ENCODE results near the gene SYTL1.

SYTL1 gene

DNA sequence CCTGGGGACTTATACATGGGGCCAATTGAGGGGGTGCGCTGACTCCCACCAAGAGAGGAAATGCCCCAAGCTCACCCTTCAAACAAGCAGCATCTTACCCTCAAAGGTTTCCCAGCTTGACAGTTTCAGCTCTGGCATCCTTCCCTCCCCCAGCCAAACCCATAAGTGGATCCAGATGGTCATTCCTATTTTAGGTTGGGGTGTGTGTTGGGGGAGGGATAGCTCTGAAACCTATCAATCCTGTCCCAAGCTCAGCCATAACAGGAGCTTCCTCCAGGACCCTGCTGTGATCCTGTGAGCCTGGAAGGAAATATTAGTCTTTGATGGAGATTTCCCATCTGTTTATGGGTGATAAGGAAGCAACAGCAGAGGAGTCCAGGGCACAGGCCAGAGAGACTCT lies 23.2 kb upstream of the SYTL1 start:
- no peak for DNase-seq

DNA sequence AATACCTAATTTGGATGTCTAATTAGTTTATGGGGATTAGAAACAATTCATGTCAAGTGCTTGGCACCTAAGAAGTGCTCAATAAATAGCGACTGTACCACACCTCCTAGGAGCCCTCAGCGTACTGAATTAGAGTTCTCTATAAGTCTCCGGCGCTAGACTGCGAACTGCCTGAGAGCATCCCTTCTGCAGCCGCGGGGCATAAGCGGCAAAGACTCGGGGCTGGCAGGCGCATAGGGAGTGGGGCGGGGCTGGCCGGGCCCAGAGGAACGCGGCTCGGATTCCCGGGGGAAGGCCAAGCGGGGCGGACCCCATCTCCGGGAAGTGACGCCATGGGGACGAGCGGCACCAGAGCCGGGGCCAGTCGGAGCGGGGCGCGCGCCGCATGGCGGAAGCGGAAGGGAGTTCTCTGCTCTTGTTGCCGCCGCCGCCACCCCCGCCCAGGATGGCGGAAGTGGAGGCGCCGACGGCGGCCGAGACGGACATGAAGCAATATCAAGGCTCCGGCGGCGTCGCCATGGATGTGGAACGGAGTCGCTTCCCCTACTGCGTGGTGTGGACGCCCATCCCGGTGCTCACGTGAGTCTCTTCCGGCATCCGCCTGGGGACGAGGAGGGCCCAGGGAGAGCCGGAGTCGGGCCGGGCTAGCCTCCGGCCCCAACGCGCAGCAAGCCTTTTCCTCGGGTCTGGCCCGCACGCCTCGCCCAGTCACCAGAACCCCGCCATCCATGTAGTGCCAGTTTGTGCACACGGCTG lies 19.8 kb upstream of the SYTL1 start, which contains the start of gene TMEM222:
Gene TMEM222 (plus strand): TSS at position 351 of the 756 bp plus-strand sequence. CDS start 35 bp downstream, at position 386.
- peak; percentile 96 to 98 for DNase-seq

DNA sequence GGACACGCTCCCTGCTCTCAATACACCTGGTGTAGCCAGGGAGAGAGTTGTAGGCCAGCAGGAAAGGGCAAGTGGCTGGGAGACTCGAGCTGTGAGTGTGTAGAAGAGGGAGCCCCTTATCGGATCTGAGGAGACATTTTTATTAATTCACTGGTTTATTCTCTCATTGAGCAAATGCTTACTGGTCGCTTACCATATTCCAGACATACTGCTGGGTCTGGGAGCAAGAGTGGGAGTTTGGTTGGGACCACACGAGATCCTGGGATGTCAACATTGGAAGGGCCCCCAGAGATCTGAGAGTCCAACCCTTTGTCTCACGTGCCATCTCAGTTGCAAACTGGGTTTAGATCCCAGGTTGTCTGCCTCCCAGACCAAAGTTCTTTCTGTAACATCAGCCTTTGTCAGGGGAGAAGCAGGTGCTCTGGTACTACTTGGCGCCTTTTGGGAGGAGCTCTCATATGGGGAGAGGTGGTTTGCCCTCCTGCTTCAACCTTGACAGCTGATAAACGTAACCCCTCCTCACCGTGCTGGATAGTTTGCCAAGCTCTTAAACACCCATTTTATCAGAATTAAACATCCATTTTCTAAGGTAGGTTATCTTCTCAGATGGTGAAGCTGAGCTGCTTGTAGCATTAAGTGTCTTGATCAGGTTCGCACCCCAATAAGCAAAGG lies 19.1 kb upstream of the SYTL1 start:
- no peak for DNase-seq

DNA sequence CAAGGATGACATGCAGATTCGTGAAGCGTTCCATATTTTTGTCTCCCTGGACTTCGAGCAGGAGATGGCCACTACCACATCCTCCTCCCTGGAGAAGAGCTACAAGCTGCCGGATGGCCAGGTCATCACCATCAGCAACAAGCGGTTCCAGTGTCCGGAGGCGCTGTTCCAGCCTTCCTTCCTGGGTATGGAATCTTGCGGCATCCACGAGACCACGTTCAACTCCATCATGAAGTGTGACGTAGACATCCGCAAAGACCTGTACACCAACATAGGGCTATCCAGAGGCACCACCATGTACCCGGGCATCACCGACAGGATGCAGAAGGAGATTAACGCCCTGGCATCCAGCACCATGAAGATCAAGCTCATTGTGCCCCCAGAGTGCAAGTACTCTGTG lies 16.5 kb upstream of the SYTL1 start:
- DNase-seq = no peak

DNA sequence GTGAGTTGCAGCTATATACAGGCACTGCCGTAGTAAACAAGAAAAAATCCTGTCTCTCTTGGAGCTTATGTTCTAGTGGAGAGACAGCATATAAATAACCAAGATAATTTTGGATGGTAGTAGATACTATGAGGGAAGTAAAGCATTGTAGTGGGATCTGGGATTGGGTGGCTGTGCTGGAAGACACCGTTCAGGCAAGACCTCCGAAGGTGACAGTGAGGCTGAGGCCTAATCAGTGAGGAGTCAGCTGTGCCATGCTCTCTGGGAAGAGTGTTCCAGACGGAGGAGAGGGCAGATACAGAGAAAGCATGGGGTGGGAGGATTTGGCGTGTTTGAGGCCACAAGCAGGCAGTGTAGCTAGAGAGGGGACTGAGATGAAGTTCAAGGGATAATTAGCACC lies 13.9 kb upstream of the SYTL1 start:
- no peak for DNase-seq

DNA sequence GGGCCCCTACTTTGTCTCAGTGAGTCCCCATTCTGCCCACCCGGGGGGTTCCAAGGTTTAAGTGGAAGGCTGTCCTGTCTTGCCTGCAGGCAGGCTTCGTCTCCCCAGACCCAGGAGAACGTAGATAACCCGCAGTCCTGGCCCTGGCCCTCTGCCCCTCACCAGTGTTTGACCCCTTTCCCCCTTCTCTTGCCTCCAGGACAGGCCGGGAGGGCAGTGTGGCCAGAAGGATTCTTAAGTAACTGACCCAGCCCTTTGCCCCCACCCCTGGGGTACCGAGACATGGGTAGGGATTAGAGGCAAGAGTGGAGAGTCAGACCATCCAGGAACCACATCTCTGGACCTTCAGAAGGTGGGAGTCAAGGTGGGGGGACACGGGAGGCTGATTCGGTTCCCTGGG lies 11.0 kb upstream of the SYTL1 start:
- DNase-seq = no peak

DNA sequence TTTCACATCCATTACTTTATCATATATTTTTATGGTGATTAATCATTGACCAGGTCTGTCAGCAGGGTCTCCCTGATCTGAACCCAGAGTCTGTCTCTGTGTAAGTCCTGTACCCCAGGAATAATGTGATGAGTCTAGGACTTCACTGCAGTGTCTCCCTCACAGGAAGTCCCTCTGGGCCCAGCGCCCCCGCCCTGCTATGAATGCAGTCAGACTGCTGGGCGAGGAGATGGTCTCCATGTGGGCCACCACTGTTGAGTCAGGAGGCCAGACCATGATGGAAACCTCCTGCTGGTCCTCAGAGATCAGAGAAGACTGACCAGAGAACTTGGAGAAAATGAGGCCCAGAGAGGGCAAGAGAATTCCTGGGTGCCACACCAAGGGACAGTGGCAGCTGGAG lies 10.4 kb upstream of the SYTL1 start:
- no peak for DNase-seq

DNA sequence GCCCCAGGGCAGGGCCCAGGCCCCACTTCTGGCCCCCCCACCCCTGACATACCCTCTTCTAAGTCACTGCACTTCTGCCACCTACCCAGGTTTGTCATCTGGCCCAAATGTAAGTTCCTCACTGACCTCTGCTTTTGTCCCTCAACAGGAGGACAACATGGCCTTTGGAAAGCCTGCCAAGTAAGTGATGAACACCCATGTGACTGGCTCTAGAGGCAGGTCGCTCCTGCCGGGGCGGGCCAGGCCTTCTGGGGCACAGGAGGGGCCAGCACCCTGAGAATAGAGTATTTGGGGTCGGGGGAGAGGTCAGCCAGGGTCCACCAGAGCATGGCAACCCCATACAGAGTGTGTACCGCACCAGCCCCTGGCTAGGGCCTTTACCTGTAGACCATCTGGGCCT lies 9.9 kb upstream of the SYTL1 start:
- DNase-seq = no peak

DNA sequence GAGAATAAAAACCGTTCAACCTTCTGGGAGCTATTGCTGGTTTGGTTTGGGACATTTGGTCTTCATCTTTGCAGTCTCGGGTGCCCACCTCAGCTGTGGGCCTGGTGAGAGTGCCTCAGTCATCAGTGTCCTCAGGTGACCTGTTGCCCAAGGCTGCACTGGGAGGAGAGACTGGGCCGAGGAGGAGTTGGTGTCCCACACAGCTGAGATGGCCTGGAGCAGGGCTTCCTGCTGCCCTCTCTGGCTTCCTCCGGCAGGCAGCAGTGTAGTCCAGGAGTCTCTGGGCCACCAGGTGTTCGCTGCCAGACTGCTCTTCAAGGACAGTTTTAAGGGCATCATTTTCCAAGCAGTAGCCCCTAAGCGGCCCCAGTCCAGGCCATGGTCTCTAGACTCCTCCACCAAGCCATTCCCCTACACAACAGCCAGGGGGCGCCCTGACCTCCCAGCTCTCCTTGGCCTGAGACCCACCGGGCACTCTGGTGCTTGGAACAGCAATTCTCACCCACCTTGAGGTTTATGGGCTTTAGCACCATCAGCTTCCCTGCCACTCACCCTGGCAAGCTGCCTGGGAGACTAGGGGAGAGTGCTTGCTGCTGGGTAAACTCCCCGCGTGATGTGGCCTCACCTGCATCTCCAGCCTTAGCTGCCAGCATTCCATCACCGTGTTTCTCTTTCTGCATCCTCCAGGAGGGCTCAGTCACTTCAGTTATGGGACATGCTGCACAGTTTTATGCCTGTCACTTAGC lies 9.1 kb upstream of the SYTL1 start:
- no peak for DNase-seq

DNA sequence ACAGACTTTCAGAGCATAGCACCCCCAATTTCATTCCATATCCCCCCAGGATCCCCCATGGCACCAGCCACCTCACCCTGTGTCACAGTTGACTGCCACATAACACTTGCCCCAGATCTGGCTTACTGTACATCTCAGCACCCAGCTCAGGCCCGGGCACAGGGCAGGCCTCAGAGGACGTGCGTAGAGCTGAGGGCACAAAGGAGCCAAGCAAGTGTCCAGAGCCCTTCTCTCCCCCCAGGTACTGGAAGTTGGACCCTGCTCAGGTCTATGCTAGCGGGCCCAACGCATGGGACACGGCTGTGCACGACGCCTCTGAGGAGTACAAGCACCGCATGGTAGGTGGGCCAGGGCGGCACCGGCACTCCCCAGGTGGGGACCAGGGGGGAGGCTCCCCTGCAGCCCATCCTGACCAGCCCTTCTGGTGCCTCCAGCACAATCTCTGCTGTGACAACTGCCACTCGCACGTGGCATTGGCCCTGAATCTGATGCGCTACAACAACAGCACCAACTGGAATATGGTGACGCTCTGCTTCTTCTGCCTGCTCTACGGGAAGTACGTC lies 8.0 kb upstream of the SYTL1 start:
- no peak for DNase-seq

DNA sequence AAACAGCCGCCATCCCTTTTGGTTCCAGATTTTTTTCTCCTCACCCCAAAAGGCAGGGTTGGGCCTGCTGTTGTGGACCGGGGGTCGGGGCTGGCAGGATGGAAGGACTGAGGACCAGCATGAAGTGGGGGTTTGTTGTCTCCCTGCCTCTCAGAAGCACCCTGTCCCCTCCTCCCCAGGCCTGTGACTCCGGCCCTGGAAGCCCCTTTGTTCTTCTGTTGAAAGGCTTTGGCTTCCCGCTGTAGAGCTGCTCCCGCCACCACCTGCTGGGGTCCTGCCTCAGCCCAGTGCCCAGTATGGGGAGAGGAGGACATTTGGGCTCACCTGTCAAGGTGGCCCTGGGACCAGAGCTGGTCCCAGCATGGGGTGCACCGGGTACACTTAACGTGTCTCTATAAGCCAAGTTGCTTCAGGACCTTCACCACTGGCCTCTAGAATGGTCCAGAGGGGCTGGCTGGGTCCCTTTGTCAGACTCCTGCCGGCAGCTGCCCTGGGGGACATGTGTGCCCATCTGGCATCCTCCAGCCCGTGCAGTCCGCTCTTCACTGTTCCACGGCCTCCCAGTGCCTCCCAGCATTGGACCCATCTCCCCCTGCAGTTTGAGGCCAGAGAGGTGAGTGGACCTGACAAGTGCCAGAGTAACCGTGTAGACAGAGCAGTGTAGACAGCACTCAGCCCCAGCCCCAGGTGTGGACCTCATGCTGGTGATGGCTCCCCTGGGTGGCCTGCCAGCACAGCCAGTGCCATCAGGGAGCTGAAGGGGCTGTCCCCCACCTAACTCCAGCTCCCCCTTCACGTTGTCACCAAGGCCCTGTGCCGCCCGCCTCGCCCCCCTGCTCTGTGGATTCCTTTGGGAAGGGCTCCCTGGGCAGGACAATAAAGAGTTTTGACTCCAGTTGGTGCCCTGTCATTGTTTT lies 6.1 kb upstream of the SYTL1 start:
- no peak for DNase-seq

DNA sequence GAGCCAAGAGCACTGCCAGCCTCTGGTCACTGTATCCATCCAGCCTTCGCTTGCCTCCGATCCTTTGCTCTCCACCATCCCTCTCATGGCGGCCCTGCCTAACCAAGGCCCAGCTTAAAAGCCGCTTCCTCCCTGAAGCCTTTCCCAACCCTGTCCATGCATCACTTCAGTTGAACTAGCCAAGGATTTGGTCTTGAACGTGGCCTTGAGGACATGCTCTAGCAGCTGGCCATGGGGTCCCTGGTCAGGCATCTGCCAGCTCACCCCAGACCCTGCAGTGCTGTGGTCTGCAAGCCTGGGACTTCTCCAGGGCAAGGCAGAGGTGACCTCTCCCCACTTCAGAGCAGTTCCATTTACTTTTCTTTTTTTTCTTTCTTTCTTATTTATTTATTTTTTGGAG lies 5.1 kb upstream of the SYTL1 start:
- DNase-seq = no peak

DNA sequence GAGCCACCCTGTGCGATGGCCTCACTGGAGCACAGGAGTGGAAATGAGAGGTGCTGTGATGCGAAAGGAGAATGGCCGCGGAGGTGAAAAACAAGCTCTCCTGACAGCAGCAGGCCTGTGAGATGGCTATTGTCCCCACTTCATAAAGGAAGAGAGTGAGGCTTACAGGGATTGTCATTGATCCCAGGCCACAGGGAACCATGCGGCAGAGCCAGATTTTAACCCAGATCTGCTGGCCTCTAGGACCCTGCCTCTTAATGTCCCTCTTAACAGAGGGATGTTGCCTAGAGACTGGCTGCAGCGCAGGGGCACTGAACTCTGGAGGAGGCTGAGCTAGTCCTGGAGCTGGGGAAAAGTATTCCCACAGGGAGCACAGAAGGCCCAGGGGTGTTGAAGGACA lies 3.1 kb upstream of the SYTL1 start:
- DNase-seq = no peak

DNA sequence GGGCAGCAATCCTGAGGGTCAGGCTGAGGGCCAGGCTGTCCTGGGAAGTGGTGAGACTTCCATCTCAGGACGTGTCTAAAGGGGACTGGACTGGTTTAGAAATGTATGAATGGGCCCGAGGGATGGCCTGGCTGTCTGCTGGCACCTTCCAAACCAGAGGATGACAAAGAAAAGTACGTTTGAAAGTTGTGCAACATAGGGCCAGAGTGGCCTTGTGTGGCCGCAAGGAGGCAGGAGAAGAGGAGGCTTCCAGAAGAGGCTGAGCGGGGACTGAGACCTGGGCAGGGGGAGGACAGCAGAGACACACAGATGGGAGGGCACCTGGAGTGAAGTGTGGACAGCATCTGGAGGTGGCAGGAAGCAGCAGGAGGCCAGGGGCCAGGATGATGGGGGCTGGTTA lies 2.6 kb upstream of the SYTL1 start:
- no peak for DNase-seq

DNA sequence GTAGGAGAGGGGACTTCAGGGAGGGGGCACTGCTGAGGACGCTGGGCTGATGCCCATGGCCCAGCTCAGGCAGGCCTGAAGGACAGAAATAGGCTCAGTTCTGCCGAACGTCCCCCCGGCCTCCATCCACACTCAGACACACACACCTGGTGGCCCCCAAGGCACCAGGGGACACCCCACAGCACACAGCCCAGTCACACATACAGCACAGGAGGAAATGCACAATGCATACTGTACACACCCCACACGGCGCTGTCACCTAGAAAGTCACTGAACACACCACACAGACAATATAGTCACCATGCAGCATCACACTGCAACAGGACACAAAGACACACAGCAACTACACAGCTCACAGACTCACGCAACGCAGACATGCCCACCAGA lies 562 bp downstream of the SYTL1 start:
- no peak for DNase-seq

DNA sequence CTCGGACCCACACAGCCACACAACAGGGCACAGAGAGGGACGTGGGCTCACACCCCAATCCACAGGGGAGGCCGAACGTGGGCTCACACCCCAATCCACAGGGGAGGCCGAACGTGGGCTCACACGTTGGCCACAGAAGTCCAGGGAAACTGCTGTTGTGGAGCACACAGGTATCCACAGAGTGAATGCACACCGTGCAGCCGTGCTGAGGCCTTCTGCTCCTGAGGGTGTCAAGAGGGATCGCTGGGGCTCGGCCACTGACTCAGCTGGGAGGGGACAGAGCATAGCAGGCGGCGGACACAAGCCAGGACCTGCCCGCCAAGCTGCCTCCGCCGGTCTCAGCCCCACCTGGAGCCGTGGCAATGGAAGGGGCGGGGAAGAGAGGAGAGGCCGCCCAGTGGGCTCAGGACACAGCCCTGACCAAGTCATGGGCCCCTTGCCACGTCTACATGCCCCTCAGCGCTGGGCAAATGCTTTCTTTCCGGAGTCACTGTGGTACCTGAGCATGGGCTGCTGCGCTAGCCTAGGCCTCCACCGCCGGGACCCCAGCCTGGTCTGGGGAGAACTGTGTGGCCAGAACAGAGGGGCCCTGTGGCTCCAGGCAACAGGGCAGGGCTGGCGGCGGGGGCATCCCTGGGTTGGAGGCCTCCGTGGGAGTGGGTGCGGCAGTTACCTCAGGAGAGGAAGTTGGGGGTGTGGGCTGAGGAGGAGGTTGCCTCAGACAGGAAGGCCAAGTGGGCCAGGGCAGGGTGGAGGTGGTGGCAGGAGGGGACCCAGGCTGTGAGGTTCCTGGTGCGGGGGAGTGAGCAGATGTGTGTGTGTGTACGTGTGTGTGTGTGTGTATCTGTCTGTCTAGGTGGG lies 1.2 kb downstream of the SYTL1 start:
- DNase-seq = no peak

DNA sequence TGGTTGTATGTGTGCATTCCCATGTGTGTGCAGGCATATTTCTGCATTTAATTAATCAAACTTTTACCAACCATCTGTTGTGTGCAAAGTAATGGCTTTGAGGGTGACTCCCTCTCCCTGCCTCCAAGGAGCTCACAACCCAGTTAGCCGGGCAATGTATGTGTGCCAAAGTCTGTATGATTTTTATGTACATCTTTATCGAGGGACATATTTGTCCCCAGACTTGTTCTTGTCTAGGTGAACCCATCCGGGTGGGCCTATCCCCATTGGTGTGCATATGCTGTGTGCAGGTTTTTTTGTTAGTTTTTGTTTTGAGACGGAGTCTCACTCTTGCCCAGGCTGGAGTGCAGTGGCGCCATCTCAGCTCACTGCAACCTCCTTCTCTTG lies 1.8 kb downstream of the SYTL1 start:
- DNase-seq = no peak

DNA sequence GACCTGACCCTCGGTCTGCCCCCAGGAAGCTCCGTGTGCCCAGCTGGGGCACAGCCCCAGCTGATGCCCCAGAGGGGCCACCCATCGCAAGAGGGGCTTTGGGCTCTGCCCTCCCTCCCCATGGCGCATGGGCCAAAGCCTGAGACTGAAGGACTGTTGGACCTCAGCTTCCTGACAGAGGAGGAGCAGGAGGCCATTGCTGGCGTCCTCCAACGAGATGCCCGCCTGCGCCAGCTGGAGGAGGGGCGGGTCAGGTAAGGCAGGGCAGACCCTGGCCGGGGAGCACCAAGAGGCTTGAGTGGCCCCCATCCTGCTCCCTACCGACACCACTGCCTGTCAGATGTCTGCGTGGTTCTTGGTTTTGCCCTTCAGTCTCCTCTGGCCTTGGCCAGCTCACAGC lies 3.5 kb downstream of the SYTL1 start:
- no peak for DNase-seq

DNA sequence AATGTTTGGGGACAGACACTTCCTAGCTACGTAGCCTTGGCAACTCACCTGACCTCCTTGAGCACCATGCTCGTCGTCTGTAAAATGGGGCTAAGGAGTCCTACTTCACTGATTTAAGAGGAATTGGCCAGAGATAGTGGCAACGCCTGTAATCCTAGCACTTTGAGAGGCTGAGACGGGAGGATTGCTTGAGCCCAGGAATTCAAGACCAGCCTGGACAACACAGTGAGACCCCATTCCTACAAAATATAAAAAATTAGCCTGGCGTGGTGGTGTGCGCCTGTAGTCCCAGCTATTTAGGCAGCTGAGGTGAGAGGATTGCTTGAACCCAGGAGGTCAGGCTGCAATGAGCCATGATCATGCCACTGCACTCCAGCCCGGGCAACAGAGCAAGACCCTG lies 4.5 kb downstream of the SYTL1 start:
- no peak for DNase-seq

DNA sequence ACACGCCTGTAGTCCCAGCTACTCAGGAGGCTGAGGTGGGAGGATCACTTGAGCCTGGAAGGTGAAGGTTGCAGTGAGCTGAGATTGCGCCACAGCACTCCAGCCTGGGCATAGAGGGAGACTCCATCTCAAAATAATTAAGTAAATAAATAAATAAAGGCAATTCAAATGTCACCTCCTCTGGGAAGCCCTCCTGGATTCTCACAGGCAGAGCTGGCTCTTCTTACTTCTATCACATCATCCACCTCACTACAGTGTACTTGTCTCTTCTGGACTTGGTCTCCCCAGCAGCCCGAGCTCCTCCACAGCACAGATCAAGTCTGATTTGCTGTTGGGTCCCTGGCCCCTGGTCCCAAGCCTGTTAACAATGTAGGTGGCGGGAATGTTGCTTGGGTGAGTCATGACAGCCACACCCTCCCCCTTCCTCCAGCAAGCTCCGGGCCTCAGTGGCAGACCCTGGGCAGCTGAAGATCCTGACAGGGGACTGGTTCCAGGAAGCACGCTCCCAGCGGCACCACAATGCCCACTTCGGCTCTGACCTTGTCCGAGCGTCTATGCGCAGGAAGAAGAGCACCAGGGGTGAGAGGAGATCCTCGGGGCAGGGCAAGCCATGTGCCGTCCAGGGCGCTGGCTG lies 5.3 kb downstream of the SYTL1 start:
- no peak for DNase-seq
